ENCODE data around the gene ESYT2.
A peak's percentile ranks its signal among the peaks of the same experiment; 100 is the strongest.

ESYT2 gene

GRCh38 chr7:158737064-158737695 is 92.1 kb downstream of the ESYT2 start:
- no peak for DNase-seq

GRCh38 chr7:158735935-158736334 is 93.4 kb downstream of the ESYT2 start:
- DNase-seq, result no peak

- peak; percentile 78 to 86 (median 83) for DNase-seq
Measured at GRCh38 chr7:158734861-158735260, 94.4 kb downstream of the ESYT2 start.

GRCh38 chr7:158733775-158734494 is 95.4 kb downstream of the ESYT2 start:
- no peak for DNase-seq

- no peak for DNase-seq
Measured at GRCh38 chr7:158733220-158733519, 96.1 kb downstream of the ESYT2 start.

- no peak for DNase-seq
Measured at GRCh38 chr7:158732494-158733219, 96.7 kb downstream of the ESYT2 start.

- no peak for DNase-seq
Measured at GRCh38 chr7:158731761-158732160, 97.5 kb downstream of the ESYT2 start.

GRCh38 chr7:158730383-158731346 is 98.6 kb downstream of the ESYT2 start:
- DNase-seq, result peak in 1 of 3 donors; percentile 21

GRCh38 chr7:158729646-158730382 is 99.5 kb downstream of the ESYT2 start:
- no peak for DNase-seq

- no peak for DNase-seq
Measured at GRCh38 chr7:158728911-158729645, 100.2 kb downstream of the ESYT2 start.

- no peak for DNase-seq
Measured at GRCh38 chr7:158727690-158728089, 101.6 kb downstream of the ESYT2 start.

- no peak for DNase-seq
Measured at GRCh38 chr7:158726277-158726807, 103.0 kb downstream of the ESYT2 start.

GRCh38 chr7:158725506-158725800 is 103.9 kb downstream of the ESYT2 start:
- DNase-seq, result no peak

- DNase-seq, result no peak
Measured at GRCh38 chr7:158724658-158725505, 104.4 kb downstream of the ESYT2 start.

- no peak for DNase-seq
Measured at GRCh38 chr7:158723714-158724385, 105.5 kb downstream of the ESYT2 start.

- no peak for DNase-seq
Measured at GRCh38 chr7:158723266-158723665, 106.0 kb downstream of the ESYT2 start.

- no peak for DNase-seq
Measured at GRCh38 chr7:158722574-158723237, 106.6 kb downstream of the ESYT2 start.

GRCh38 chr7:158720112-158720511 is 109.2 kb downstream of the ESYT2 start:
- no peak for DNase-seq

- no peak for DNase-seq
Measured at GRCh38 chr7:158716802-158717201, 112.5 kb downstream of the ESYT2 start.

Data from suppressor macrophage treated with lipopolysaccharide for 1 hour (primary cell).